ENCODE data around the gene CYBA. TPM values are rescaled to one million over a fixed set of nuclear protein-coding genes. Genes with fewer than 3 reads are reported as not detected.

Gene CYBA
- polyA plus RNA-seq, 1 donor (not counting 4 experiments of a cell fraction or from before 2014, with no cell fraction given): 4.4 TPM

DNA sequence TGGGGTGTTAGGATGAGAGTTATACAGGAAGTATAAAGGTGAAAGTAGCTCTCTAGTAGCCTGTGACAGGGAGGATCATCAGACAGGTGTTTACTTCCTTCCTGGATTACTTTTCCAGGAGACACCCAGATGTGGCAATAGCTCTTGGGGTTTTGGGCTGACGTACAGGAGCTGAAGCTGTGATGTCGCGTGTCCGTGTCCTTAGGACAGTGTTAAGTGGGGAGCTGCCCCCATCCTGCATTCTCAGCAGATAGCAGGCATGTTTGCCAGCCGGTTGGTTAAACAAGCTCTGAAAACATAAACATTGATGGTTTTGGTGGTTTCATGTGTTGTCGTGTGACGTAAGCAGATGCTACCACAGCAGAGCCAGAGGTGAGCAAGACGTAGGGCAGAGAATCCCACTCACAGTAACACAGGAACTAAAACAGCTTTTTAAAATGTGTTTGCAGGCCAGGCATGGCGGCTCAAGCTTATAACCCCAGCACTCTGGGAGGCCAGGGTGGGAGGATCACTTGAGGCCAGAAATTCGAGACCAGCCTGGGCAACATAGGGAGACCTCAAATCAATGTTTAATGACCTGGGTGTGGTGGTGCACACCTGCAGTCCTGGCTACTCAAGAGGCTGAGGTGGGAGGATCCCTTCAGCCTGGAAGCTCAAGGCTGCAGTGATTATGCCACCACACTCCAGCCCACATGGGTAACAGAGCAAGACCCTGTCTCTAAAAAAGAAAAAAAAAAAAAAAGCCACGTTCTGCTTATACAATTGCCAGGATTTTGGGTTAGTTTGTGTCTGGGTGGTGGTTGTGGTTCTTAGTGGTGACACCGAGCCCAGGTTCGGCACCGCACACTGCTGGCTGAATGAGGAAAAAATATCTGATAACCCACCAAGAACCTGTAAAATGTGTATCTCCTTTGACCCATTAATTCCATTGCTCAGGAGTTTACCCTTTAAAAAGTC is 30.7 kb downstream of the CYBA start:
- Histone ChIP-seq H3K4me3 (ENCODE audit: control insufficient read depth in 2 of 3, extremely low read depth in 1 of 3, insufficient read depth in 2 of 3, low read depth in 1 of 3, low read length in 3 of 3) (no peak overlapping the region), H3K27ac (ENCODE audit: control insufficient read depth, insufficient read depth, low read length) (no peak overlapping the region), H3K4me2 (ENCODE audit: control insufficient read depth, extremely low read depth, insufficient read depth, low read depth, low read length) (no peak overlapping the region), H2AFZ (ENCODE audit: control insufficient read depth, low read length) (no peak overlapping the region), H3K9me3 (ENCODE audit: control insufficient read depth, low read depth, low read length) (no peaks in the 10 kb centered on the region), H3K9ac (ENCODE audit: control insufficient read depth, extremely low read depth, insufficient read depth, low read length) (no peak overlapping the region), H3K79me2 (ENCODE audit: control insufficient read depth, insufficient read depth, low read length) (peaks cover 3% of the 10 kb centered on the region), H3K36me3 (ENCODE audit: control insufficient read depth in 2 of 2, extremely low read depth in 1 of 2, insufficient read depth in 2 of 2, low read length in 2 of 2) (peaks cover 27 to 39% of the 10 kb centered on the region in 2 experiments), H4K20me1 (ENCODE audit: control insufficient read depth, extremely low read depth, insufficient read depth, low read length) (peaks cover 7% of the 10 kb centered on the region), H3K4me1 (ENCODE audit: control insufficient read depth, extremely low read depth, insufficient read depth, low read length) (no peaks in the 10 kb centered on the region), H3K9me1 (ENCODE audit: control insufficient read depth, extremely low read depth, insufficient read depth, low read length) (no peaks in the 10 kb centered on the region), H3K27me3 (ENCODE audit: control insufficient read depth, extremely low read depth, insufficient read depth, low read length) (no peaks in the 10 kb centered on the region)
- FAIRE-seq (no peak), DNase-seq (ENCODE audit: low read depth, low spot score) (no peak)
- dilution Hi-C loops (cut with MboI; ENCODE audit: extremely low pct_ligation_motif_present, low sequenced_read_pairs): no loop called here
- TF ChIP-seq, protein P1, sequence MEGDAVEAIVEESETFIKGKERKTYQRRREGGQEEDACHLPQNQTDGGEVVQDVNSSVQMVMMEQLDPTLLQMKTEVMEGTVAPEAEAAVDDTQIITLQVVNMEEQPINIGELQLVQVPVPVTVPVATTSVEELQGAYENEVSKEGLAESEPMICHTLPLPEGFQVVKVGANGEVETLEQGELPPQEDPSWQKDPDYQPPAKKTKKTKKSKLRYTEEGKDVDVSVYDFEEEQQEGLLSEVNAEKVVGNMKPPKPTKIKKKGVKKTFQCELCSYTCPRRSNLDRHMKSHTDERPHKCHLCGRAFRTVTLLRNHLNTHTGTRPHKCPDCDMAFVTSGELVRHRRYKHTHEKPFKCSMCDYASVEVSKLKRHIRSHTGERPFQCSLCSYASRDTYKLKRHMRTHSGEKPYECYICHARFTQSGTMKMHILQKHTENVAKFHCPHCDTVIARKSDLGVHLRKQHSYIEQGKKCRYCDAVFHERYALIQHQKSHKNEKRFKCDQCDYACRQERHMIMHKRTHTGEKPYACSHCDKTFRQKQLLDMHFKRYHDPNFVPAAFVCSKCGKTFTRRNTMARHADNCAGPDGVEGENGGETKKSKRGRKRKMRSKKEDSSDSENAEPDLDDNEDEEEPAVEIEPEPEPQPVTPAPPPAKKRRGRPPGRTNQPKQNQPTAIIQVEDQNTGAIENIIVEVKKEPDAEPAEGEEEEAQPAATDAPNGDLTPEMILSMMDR (optimal IDR thresholded peaks at IDR 0.05 in 1 of 3, IDR thresholded peaks at IDR 0.05 in 1 of 3, conservative IDR thresholded peaks at IDR 0.05 in 1 of 3; ENCODE audit: extremely low read depth in 1 of 3, insufficient read depth in 2 of 3, low read length in 3 of 3): no peak
- no peak for TF ChIP-seq EZH2 (IDR thresholded peaks at IDR 0.05; ENCODE audit: low read length)

DNA sequence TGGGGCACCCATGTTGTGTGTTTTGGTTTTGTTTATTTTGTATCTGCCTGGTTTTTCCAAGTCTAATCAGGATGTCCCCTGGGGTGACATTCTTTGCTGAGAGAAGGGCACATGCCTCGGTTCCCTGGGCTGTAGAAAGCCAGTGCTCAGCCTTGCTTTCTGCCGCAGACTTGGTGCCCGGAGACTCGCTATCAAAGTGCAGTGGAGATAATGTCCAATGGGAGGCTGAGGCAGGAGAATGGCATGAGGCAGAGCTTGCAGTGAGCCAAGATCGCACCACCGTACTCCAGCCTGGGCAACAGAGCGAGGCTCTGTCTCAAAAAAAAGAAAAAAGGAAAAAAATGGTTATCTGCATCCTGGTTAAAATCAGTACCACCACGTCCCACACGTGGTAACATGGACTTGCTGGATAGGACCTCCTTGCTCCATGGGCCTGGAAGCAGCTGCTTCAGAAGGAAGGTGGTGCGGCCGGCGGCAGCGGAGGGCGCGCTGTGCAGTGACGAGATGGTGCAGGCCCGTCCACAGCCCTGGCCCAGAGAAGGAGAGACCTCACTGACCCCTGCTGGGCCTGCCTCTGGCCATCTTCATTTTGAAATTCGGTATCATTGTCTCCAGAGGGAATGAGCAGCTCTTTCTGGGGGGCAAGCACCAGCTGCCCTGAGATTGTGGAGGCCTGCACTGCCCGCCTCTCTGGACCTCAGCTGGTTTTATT is 31.7 kb downstream of the CYBA start:
- Histone ChIP-seq H3K27ac (ENCODE audit: control insufficient read depth, insufficient read depth, low read length) (no peak overlapping the region), H3K4me1 (ENCODE audit: control insufficient read depth, extremely low read depth, insufficient read depth, low read length) (no peaks in the 10 kb centered on the region), H2AFZ (ENCODE audit: control insufficient read depth, low read length) (no peak overlapping the region), H4K20me1 (ENCODE audit: control insufficient read depth, extremely low read depth, insufficient read depth, low read length) (peaks cover 10% of the 10 kb centered on the region), H3K9me3 (ENCODE audit: control insufficient read depth, low read depth, low read length) (no peaks in the 10 kb centered on the region), H3K4me2 (ENCODE audit: control insufficient read depth, extremely low read depth, insufficient read depth, low read depth, low read length) (no peak overlapping the region), H3K27me3 (ENCODE audit: control insufficient read depth, extremely low read depth, insufficient read depth, low read length) (no peaks in the 10 kb centered on the region), H3K79me2 (ENCODE audit: control insufficient read depth, insufficient read depth, low read length) (peaks cover 3% of the 10 kb centered on the region), H3K36me3 (ENCODE audit: control insufficient read depth in 2 of 2, extremely low read depth in 1 of 2, insufficient read depth in 2 of 2, low read length in 2 of 2) (peaks cover 24 to 33% of the 10 kb centered on the region in 2 experiments), H3K9me1 (ENCODE audit: control insufficient read depth, extremely low read depth, insufficient read depth, low read length) (no peaks in the 10 kb centered on the region), H3K9ac (ENCODE audit: control insufficient read depth, extremely low read depth, insufficient read depth, low read length) (no peak overlapping the region), H3K4me3 (ENCODE audit: control insufficient read depth in 2 of 3, extremely low read depth in 1 of 3, insufficient read depth in 2 of 3, low read depth in 1 of 3, low read length in 3 of 3) (no peak overlapping the region)
- dilution Hi-C loops (cut with MboI; ENCODE audit: extremely low pct_ligation_motif_present, low sequenced_read_pairs): no loop called here
- FAIRE-seq (no peak), DNase-seq (ENCODE audit: low read depth, low spot score) (no peak)
- no peak for TF ChIP-seq EZH2 (IDR thresholded peaks at IDR 0.05; ENCODE audit: low read length)
